ENCODE measurements around the gene RSBN1L. TPM values are rescaled to one million over a fixed set of nuclear protein-coding genes. Genes with fewer than 3 reads are reported as not detected.

RSBN1L gene
- total RNA-seq, 4 donors from 2014 or later, result 18.7 to 40.8 (median 25.9) TPM

DNA sequence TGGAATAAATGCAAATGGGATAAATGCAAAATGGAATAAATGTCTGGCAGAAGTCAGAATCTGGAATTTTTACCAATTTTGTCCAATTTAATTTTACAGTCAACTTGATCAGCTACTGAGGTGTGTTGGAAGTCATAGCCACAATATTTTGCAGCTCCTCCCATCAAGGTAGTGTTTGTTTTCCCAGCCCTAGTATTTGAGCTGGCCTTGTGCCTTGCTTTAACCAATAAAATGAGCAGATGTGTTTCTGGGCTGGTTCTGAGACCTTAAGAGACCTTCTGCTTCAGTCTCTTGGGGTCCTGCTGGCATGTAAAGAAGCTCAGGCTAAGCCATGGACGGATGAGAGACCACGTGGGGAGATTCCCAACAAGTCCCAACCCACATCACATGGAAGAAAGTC, 42.7 kb upstream of the RSBN1L start:
- H3K4me3 ChIP-seq, result no peak overlapping the region
- H3K27ac ChIP-seq, result no peak overlapping the region
- no peaks in the 10 kb centered on the region for H3K9me3 ChIP-seq
- ATAC-seq, result no peak
- peaks cover 0 to 49% of the 10 kb centered on the region in 2 donors for H3K36me3 ChIP-seq
- no peaks in the 10 kb centered on the region for H3K27me3 ChIP-seq
- peaks cover 0 to 7% (median 0%) of the 10 kb centered on the region in 3 donors for H3K4me1 ChIP-seq
- no peak for TF ChIP-seq POLR2A (IDR thresholded peaks at IDR 0.05)
- TF ChIP-seq, protein P1, sequence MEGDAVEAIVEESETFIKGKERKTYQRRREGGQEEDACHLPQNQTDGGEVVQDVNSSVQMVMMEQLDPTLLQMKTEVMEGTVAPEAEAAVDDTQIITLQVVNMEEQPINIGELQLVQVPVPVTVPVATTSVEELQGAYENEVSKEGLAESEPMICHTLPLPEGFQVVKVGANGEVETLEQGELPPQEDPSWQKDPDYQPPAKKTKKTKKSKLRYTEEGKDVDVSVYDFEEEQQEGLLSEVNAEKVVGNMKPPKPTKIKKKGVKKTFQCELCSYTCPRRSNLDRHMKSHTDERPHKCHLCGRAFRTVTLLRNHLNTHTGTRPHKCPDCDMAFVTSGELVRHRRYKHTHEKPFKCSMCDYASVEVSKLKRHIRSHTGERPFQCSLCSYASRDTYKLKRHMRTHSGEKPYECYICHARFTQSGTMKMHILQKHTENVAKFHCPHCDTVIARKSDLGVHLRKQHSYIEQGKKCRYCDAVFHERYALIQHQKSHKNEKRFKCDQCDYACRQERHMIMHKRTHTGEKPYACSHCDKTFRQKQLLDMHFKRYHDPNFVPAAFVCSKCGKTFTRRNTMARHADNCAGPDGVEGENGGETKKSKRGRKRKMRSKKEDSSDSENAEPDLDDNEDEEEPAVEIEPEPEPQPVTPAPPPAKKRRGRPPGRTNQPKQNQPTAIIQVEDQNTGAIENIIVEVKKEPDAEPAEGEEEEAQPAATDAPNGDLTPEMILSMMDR (IDR thresholded peaks at IDR 0.05), result no peak
- TF ChIP-seq EP300 (IDR thresholded peaks at IDR 0.05), result no peak
- no peak for TF ChIP-seq POLR2AphosphoS5 (IDR thresholded peaks at IDR 0.05)
- 37% methylated on average over 2 of the region's 2 CpGs; no CpG with 5 or more reads in 1 of the 2 donors for WGBS, 2 donors (ENCODE audit: low coverage in 1 of 2)

DNA sequence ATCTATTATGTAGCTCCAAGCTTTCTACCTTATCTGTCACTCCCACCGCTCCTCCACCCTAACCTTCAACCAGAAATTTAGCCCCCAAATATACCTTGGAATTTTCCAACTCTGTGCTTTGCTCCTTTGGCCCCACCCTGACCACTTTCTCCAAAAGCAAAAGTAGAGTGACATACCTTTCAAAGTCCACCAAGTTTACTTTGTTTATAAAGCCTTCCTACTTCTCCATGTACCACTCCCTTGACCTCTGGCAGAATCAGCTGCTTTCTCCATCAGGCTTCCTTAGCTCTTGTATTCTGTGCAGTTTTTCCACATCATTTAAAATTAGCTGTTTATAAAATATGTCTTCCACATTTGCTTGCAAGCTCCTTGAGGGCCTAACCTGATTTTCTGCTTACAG, 40.9 kb upstream of the RSBN1L start:
- no peak overlapping the region for H3K4me3 ChIP-seq
- H3K4me1 ChIP-seq, result no peaks in the 10 kb centered on the region
- 100% methylated on average over 1 of the region's 1 CpG for WGBS, 2 donors (ENCODE audit: low coverage in 1 of 2)
- no peak for TF ChIP-seq POLR2AphosphoS5 (IDR thresholded peaks at IDR 0.05)
- TF ChIP-seq POLR2A (IDR thresholded peaks at IDR 0.05), result no peak
- TF ChIP-seq, protein P1 (IDR thresholded peaks at IDR 0.05), result no peak
- no peak for TF ChIP-seq EP300 (IDR thresholded peaks at IDR 0.05)
- H3K36me3 ChIP-seq, result peaks cover 0 to 67% of the 10 kb centered on the region in 2 donors
- no peak for ATAC-seq
- no peaks in the 10 kb centered on the region for H3K27me3 ChIP-seq
- H3K9me3 ChIP-seq, result no peaks in the 10 kb centered on the region
- no peak overlapping the region for H3K27ac ChIP-seq

DNA sequence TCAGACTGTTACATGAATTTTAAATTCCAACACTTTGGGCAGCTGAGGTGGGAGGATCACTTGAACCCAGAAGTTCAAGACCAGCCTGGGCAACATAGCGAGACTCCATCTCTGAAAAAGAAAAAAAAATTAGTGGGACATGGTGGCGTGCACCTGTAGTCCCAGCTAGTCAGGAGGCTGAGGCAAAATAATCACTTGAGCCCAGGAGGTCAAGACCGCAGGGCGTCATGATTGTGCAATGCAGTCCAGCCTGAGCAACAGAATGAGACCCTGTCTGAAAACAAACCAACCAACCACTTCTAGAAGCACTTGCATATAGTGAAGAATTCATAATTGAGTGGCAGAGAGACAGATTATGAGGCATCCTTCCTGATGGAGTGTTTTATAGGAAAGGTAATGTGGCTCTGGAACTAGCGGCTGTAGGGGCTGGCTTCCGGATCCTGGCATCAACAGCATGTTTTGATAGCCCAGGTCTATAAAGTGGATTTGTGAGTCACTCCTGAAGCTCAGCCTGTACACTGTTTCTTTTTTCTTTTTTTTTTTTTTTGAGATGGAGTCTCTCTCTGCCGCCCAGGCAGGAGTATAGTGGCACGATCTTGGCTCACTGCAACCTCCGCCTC, 40.3 kb upstream of the RSBN1L start:
- Histone ChIP-seq H3K9me3 (no peaks in the 10 kb centered on the region), H3K27ac (no peak overlapping the region), H3K36me3 (peaks cover 0 to 73% of the 10 kb centered on the region in 2 donors), H3K27me3 (no peaks in the 10 kb centered on the region), H3K4me3 (no peak overlapping the region), H3K4me1 (no peaks in the 10 kb centered on the region)
- ATAC-seq, result no peak
- TF ChIP-seq EP300 (IDR thresholded peaks at IDR 0.05) (no peak), POLR2AphosphoS5 (IDR thresholded peaks at IDR 0.05) (no peak), POLR2A (IDR thresholded peaks at IDR 0.05) (no peak)
- TF ChIP-seq, protein P1 (IDR thresholded peaks at IDR 0.05), result no peak
- WGBS, 2 donors (ENCODE audit: low coverage in 1 of 2), result 89 to 97% methylated on average over 6 to 8 of the region's 9 CpGs

DNA sequence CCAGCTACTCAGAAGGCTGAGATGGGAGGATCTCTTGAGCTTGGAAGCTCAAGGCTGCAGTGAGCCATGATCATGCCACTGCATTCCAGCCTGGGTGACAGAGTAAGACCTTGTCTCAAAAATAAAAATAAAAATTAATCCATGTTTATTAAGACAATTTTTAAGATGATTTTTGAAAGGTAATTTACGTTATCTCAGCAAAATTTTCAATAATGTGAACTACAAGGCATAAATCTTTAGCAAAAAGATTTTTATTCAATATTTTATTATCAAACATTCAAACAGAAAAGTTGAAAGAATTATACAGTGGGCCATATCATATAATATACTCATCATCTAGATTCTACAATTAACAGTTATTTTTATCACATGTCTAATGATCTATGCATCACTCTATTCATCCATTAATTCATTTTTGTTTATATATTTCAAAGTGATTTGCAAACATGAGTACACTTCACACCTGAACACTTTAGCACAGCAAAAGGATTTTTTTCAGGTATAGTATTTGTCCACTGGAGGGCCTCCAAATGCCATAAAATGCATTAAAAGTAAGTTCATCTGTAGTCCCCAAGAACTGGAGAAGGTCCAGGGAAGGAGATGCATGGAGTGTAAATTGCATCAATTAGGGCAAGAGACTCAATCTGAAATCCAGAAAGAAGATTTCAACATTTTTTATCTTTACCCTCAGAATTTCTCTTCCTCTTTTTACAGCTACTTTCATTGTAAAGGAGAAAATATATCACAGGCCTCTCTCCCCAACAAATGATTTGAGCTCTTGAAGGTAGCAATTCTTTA, 38.6 kb upstream of the RSBN1L start:
- no peak for TF ChIP-seq POLR2AphosphoS5 (IDR thresholded peaks at IDR 0.05)
- no peak for TF ChIP-seq POLR2A (IDR thresholded peaks at IDR 0.05)
- TF ChIP-seq, protein P1 (IDR thresholded peaks at IDR 0.05), result peak; percentile 19 to 58 (median 52)
- no peak for ATAC-seq
- no peaks in the 10 kb centered on the region for H3K4me1 ChIP-seq
- no peaks in the 10 kb centered on the region for H3K27me3 ChIP-seq
- H3K4me3 ChIP-seq, result no peak overlapping the region
- H3K27ac ChIP-seq, result no peak overlapping the region
- H3K36me3 ChIP-seq, result peaks cover 0 to 78% of the 10 kb centered on the region in 2 donors
- no peaks in the 10 kb centered on the region for H3K9me3 ChIP-seq
- 75 to 95% methylated on average over 1 of the region's 1 CpG for WGBS, 2 donors (ENCODE audit: low coverage in 1 of 2)

Data from gastroesophageal sphincter (tissue), 4 donors.